ENCODE data around the gene TTLL9. TPM values are rescaled to one million over a fixed set of nuclear protein-coding genes. Genes with fewer than 3 reads are reported as not detected.

The TTLL9 gene
- polyA plus RNA-seq, 1 donor (not counting 4 experiments of a cell fraction or from before 2014, with no cell fraction given), result not detected

GRCh38 chr20:31863296-31864085 is 6.9 kb upstream of the TTLL9 start:
- Histone ChIP-seq H2AFZ (ENCODE audit: control insufficient read depth, low read length) (no peak overlapping the region), H3K9ac (ENCODE audit: control insufficient read depth, extremely low read depth, insufficient read depth, low read length) (no peak overlapping the region), H3K4me2 (ENCODE audit: control insufficient read depth, extremely low read depth, insufficient read depth, low read depth, low read length) (no peak overlapping the region), H3K9me1 (ENCODE audit: control insufficient read depth, extremely low read depth, insufficient read depth, low read length) (no peaks in the 10 kb centered on the region), H3K79me2 (ENCODE audit: control insufficient read depth, insufficient read depth, low read length) (no peaks in the 10 kb centered on the region), H3K27me3 (ENCODE audit: control insufficient read depth, extremely low read depth, insufficient read depth, low read length) (peaks cover 49% of the 10 kb centered on the region), H4K20me1 (ENCODE audit: control insufficient read depth, extremely low read depth, insufficient read depth, low read length) (no peaks in the 10 kb centered on the region), H3K4me1 (ENCODE audit: control insufficient read depth, extremely low read depth, insufficient read depth, low read length) (peaks cover 2% of the 10 kb centered on the region), H3K27ac (ENCODE audit: control insufficient read depth, insufficient read depth, low read length) (no peak overlapping the region), H3K9me3 (ENCODE audit: control insufficient read depth, low read depth, low read length) (no peaks in the 10 kb centered on the region), H3K4me3 (ENCODE audit: control insufficient read depth in 2 of 3, extremely low read depth in 1 of 3, insufficient read depth in 2 of 3, low read depth in 1 of 3, low read length in 3 of 3) (no peak overlapping the region), H3K36me3 (ENCODE audit: control insufficient read depth in 2 of 2, extremely low read depth in 1 of 2, insufficient read depth in 2 of 2, low read length in 2 of 2) (no peaks in the 10 kb centered on the region)
- DNase-seq (ENCODE audit: low read depth, low spot score) (no peak), FAIRE-seq (no peak)
- TF ChIP-seq CTCF (optimal IDR thresholded peaks at IDR 0.05 in 1 of 3, IDR thresholded peaks at IDR 0.05 in 1 of 3, conservative IDR thresholded peaks at IDR 0.05 in 1 of 3; ENCODE audit: extremely low read depth in 1 of 3, insufficient read depth in 2 of 3, low read length in 3 of 3), result no peak
- no peak for TF ChIP-seq EZH2 (IDR thresholded peaks at IDR 0.05; ENCODE audit: low read length)
- dilution Hi-C loops (cut with MboI; ENCODE audit: extremely low pct_ligation_motif_present, low sequenced_read_pairs), result no loop called here

GRCh38 chr20:31864521-31865400 is 5.7 kb upstream of the TTLL9 start:
- H3K79me2 ChIP-seq (ENCODE audit: control insufficient read depth, insufficient read depth, low read length), result no peaks in the 10 kb centered on the region
- H3K4me1 ChIP-seq (ENCODE audit: control insufficient read depth, extremely low read depth, insufficient read depth, low read length), result peaks cover 2% of the 10 kb centered on the region
- no peaks in the 10 kb centered on the region for H3K36me3 ChIP-seq (ENCODE audit: control insufficient read depth in 2 of 2, extremely low read depth in 1 of 2, insufficient read depth in 2 of 2, low read length in 2 of 2)
- no peak overlapping the region for H3K4me2 ChIP-seq (ENCODE audit: control insufficient read depth, extremely low read depth, insufficient read depth, low read depth, low read length)
- no peak for TF ChIP-seq EZH2 (IDR thresholded peaks at IDR 0.05; ENCODE audit: low read length)
- no peak for TF ChIP-seq CTCF (optimal IDR thresholded peaks at IDR 0.05 in 1 of 3, IDR thresholded peaks at IDR 0.05 in 1 of 3, conservative IDR thresholded peaks at IDR 0.05 in 1 of 3; ENCODE audit: extremely low read depth in 1 of 3, insufficient read depth in 2 of 3, low read length in 3 of 3)
- H3K4me3 ChIP-seq (ENCODE audit: control insufficient read depth in 2 of 3, extremely low read depth in 1 of 3, insufficient read depth in 2 of 3, low read depth in 1 of 3, low read length in 3 of 3), result no peak overlapping the region
- no peak for DNase-seq (ENCODE audit: low read depth, low spot score)
- no peaks in the 10 kb centered on the region for H3K9me3 ChIP-seq (ENCODE audit: control insufficient read depth, low read depth, low read length)
- peaks cover 48% of the 10 kb centered on the region for H3K27me3 ChIP-seq (ENCODE audit: control insufficient read depth, extremely low read depth, insufficient read depth, low read length)
- H2AFZ ChIP-seq (ENCODE audit: control insufficient read depth, low read length), result no peak overlapping the region
- no peaks in the 10 kb centered on the region for H3K9me1 ChIP-seq (ENCODE audit: control insufficient read depth, extremely low read depth, insufficient read depth, low read length)
- dilution Hi-C loops (cut with MboI; ENCODE audit: extremely low pct_ligation_motif_present, low sequenced_read_pairs), result no loop called here
- H3K27ac ChIP-seq (ENCODE audit: control insufficient read depth, insufficient read depth, low read length), result no peak overlapping the region
- H3K9ac ChIP-seq (ENCODE audit: control insufficient read depth, extremely low read depth, insufficient read depth, low read length), result no peak overlapping the region
- FAIRE-seq, result no peak
- H4K20me1 ChIP-seq (ENCODE audit: control insufficient read depth, extremely low read depth, insufficient read depth, low read length), result no peaks in the 10 kb centered on the region
